HG03159 (cell line): ENCODE measurements around the gene KCND1.

ENCODE experiments used
- ATAC-seq: cut with Tn5 transposase; IDR thresholded peaks from one replicate; pipeline ENCODE4 v1.9.1; 2021; ENCODE audit warnings: mild to moderate bottlenecking, moderate library complexity; ENCODE audit not compliant: unreplicated experiment

Gene KCND1

GRCh38 chrX:48938721-48939425 is 32.8 kb downstream of the KCND1 start:
- ATAC-seq: peak; percentile 58

- peak; percentile 55 for ATAC-seq
Observed at GRCh38 chrX:48937054-48937907, 34.4 kb downstream of the KCND1 start.

GRCh38 chrX:48936429-48937053 is 35.1 kb downstream of the KCND1 start:
- no peak for ATAC-seq

GRCh38 chrX:48935301-48935670 is 36.4 kb downstream of the KCND1 start:
- ATAC-seq: no peak

- no peak for ATAC-seq
Observed at GRCh38 chrX:48934581-48935300, 36.9 kb downstream of the KCND1 start.

- no peak for ATAC-seq
Observed at GRCh38 chrX:48933757-48934156, 37.9 kb downstream of the KCND1 start.

- no peak for ATAC-seq
Observed at GRCh38 chrX:48927736-48928382, 43.8 kb downstream of the KCND1 start.

- ATAC-seq: no peak
Observed at GRCh38 chrX:48927123-48927522, 44.5 kb downstream of the KCND1 start.

GRCh38 chrX:48924270-48924669 is 47.4 kb downstream of the KCND1 start:
- no peak for ATAC-seq

- no peak for ATAC-seq
Observed at GRCh38 chrX:48923771-48924170, 47.9 kb downstream of the KCND1 start.

GRCh38 chrX:48920718-48921104 is 50.9 kb downstream of the KCND1 start:
- ATAC-seq: no peak

- no peak for ATAC-seq
Observed at GRCh38 chrX:48919947-48920717, 51.5 kb downstream of the KCND1 start.

GRCh38 chrX:48919360-48919841 is 52.2 kb downstream of the KCND1 start:
- ATAC-seq: no peak

GRCh38 chrX:48918643-48919340 is 52.9 kb downstream of the KCND1 start, which contains the start of gene PIM2:
TSS of gene PIM2 (minus strand) at chrX:48919024. CDS start at chrX:48918834, 190 bp downstream.
- ATAC-seq: peak; percentile 68

- no peak for ATAC-seq
Observed at GRCh38 chrX:48918301-48918642, 53.4 kb downstream of the KCND1 start.

GRCh38 chrX:48917139-48918001 is 54.3 kb downstream of the KCND1 start:
- peak; percentile 43 for ATAC-seq

GRCh38 chrX:48914593-48915493 is 56.8 kb downstream of the KCND1 start:
- no peak for ATAC-seq
